Pancreas (tissue), 10 donors: ENCODE measurements around the gene RNF141. TPM values are rescaled to one million over a fixed set of nuclear protein-coding genes. Genes with fewer than 3 reads are reported as not detected.

ENCODE experiments used
- ATAC-seq, 4 donors: fragments of 200-7000 bp; cut with Tn5 transposase; one replicate each; pipeline versions ENCODE4 v1.8.0 to v1.9.1; 2020; ENCODE audit warnings: mild to moderate bottlenecking in 4 of 4, moderate library complexity in 4 of 4
- DNase-seq, 6 donors: peaks; one replicate each; pipeline ENCODE4 v3.0.0-alpha.2; 2020
- FAIRE-seq: peaks from 2 replicates; lab custom pipeline; 2012; peaks lifted over from hg19 to GRCh38; lab: Jason Lieb, UNC
- H3K27ac ChIP-seq, 4 donors: fragments of 200-600 bp; sonication (generic); 1 replicate in 3 of 4; 2 replicates in 1 of 4; pipeline versions ENCODE4 v1.5.0 to v1.8.0; 2020
- H3K27me3 ChIP-seq, 4 donors: fragments of 200-600 bp; one replicate each; pipeline ENCODE4 v1.8.0; 2021
- H3K36me3 ChIP-seq, 3 donors: fragments of 200-600 bp; sonication (generic) in 1 of 3; one replicate each; pipeline versions ENCODE4 v1.5.0 to v1.8.0; 2020 to 2021
- H3K4me1 ChIP-seq, 3 donors: fragments of 200-600 bp; one replicate each; pipeline ENCODE4 v1.8.0; 2021
- H3K4me3 ChIP-seq, 4 donors: fragments of 200-600 bp; sonication (generic) in 2 of 4; one replicate each; pipeline versions ENCODE4 v1.5.0 to v1.8.0; 2020 to 2021
- H3K9me3 ChIP-seq, 4 donors: fragments of 200-600 bp; one replicate each; pipeline ENCODE4 v1.8.0; 2021
- CTCF ChIP-seq, 4 donors: fragments of 200-600 bp; sonication (generic) in 3 of 4; IDR thresholded peaks; one replicate each; pipeline versions ENCODE4 v1.5.0 to v1.8.0; 2021; ENCODE audit warnings: antibody characterized with exemption in 4 of 4
- WGBS, 2 donors: extraction: QIAGEN DNeasy Blood & Tissue Kit; methylation state at CpG; one replicate each; pipeline ENCODE4 v1.1.7; 2013; 5-methylcytosine and 5-hydroxymethylcytosine counted together
- intact Hi-C, 3 donors: fragments of 100-400 bp; cut with DNase I; formaldehyde crosslinking; loops; one replicate each; pipeline versions ENCODE4 v1.11.1 to v1.14.2; 2022
- polyA plus RNA-seq, 2 donors: library from polyadenylated mRNA; stranded (reverse); fragments of 200-250 nt; gene quantifications; one replicate each; pipeline ENCODE4 v1.2.3, GENCODE V29; 2013
- total RNA-seq, 6 donors: library from RNA; stranded (reverse); fragmentation: NEBNext Ultra II Directional in 4 of 6; extraction: Animal tissue kit (Norgen Biotek cat#: 25700) in 4 of 6; gene quantifications; one replicate each; pipeline versions ENCODE4 v1.2.1 to v1.2.4, GENCODE V29; 2021 to 2023
- donor health status: healthy with polysubstance abuse.
- donor health status: DM: no; HTN: no; CAD: no; lungs with moderate emphysema.
- donor health status: DM: no; HTN: no; CAD: no.
- donor health status: control.
- donor health status: control.
- donor health status: Bipolar disorder and iron deficiency.
- donor health status: DM: yes; HTN: yes; CAD: no.
- donor health status: DM: no; HTN: no; CAD: no.
- donor health status: DM: no; HTN: no; CAD: no.
- donor health status: DM: yes; HTN: yes; CAD: no.

The RNF141 gene
- total and polyA plus RNA-seq, 8 donors = 4.4 to 21.5 (median 15.4) TPM

GRCh38 chr11:10561947-10562346 lies 21.0 kb upstream of the RNF141 start:
- H3K4me3 ChIP-seq = no peak overlapping the region
- ATAC-seq = no peak
- DNase-seq = no peak
- H3K9me3 ChIP-seq = no peaks in the 10 kb centered on the region
- intact Hi-C loops = no loop called here
- 86 to 100% methylated on average over 1 of the region's 1 CpG for WGBS, 2 donors
- no peak overlapping the region for H3K27ac ChIP-seq
- no peak for FAIRE-seq
- no peak for TF ChIP-seq CTCF (IDR thresholded peaks at IDR 0.05)
- H3K27me3 ChIP-seq = no peaks in the 10 kb centered on the region
- no peaks in the 10 kb centered on the region for H3K4me1 ChIP-seq
- no peaks in the 10 kb centered on the region for H3K36me3 ChIP-seq

GRCh38 chr11:10561043-10561818 lies 20.2 kb upstream of the RNF141 start:
- 55 to 61% methylated on average over 3 of the region's 3 CpGs for WGBS, 2 donors
- ATAC-seq = no peak

GRCh38 chr11:10558288-10558687 lies 17.3 kb upstream of the RNF141 start:
- FAIRE-seq = no peak
- Histone ChIP-seq H3K27ac (no peak overlapping the region), H3K27me3 (no peaks in the 10 kb centered on the region), H3K36me3 (no peaks in the 10 kb centered on the region), H3K9me3 (no peaks in the 10 kb centered on the region), H3K4me3 (no peak overlapping the region), H3K4me1 (no peaks in the 10 kb centered on the region)
- TF ChIP-seq CTCF (IDR thresholded peaks at IDR 0.05) = no peak
- intact Hi-C loops = no loop called here
- ATAC-seq = no peak
- WGBS, 2 donors = 75 to 82% methylated on average over 3 of the region's 3 CpGs
- DNase-seq = no peak

More at GRCh38 chr11:10561043-10561818, 20.2 kb upstream of the RNF141 start:
- Histone ChIP-seq H3K27me3 (no peaks in the 10 kb centered on the region), H3K4me1 (no peaks in the 10 kb centered on the region), H3K4me3 (no peak overlapping the region), H3K9me3 (no peaks in the 10 kb centered on the region), H3K27ac (no peak overlapping the region), H3K36me3 (no peaks in the 10 kb centered on the region)
- FAIRE-seq = no peak
- intact Hi-C loops = no loop called here
- TF ChIP-seq CTCF (IDR thresholded peaks at IDR 0.05) = no peak
- DNase-seq = no peak

GRCh38 chr11:10556590-10556989 lies 15.6 kb upstream of the RNF141 start:
- 42 to 60% methylated on average over 1 of the region's 1 CpG for WGBS, 2 donors
- Histone ChIP-seq H3K27me3 (no peaks in the 10 kb centered on the region), H3K27ac (no peak overlapping the region), H3K4me3 (no peak overlapping the region), H3K36me3 (no peaks in the 10 kb centered on the region), H3K4me1 (no peaks in the 10 kb centered on the region), H3K9me3 (no peaks in the 10 kb centered on the region)
- intact Hi-C loops = no loop called here
- FAIRE-seq = no peak
- TF ChIP-seq CTCF (IDR thresholded peaks at IDR 0.05) = no peak
- no peak for ATAC-seq
- no peak for DNase-seq

- H3K9me3 ChIP-seq = no peaks in the 10 kb centered on the region
- no peaks in the 10 kb centered on the region for H3K36me3 ChIP-seq
- no peak overlapping the region for H3K27ac ChIP-seq
- no peak for FAIRE-seq
- H3K4me1 ChIP-seq = no peaks in the 10 kb centered on the region
- intact Hi-C loops = no loop called here
- no peaks in the 10 kb centered on the region for H3K27me3 ChIP-seq
- 83% methylated on average over 3 of the region's 3 CpGs for WGBS, 2 donors
- no peak for DNase-seq
- no peak for TF ChIP-seq CTCF (IDR thresholded peaks at IDR 0.05)
- no peak overlapping the region for H3K4me3 ChIP-seq
- ATAC-seq = no peak
Observed at GRCh38 chr11:10551845-10552352, 10.9 kb upstream of the RNF141 start.
